HL-60 (cell line): Measurements from ENCODE around the gene DNAI7.

ENCODE experiments used
- DNase-seq, 2 experiments: peaks; one replicate each; pipeline ENCODE4 v3.0.0-alpha.2; 2010 to 2020; ENCODE audit warnings: low read depth in 1 of 2, low spot score in 1 of 2
- H3K27ac ChIP-seq: fragments of 250-450 bp; sonication (Bioruptor Pico); replicated peaks from 2 replicates; pipeline ENCODE4 v1.5.1; 2020; ENCODE audit warnings: mild to moderate bottlenecking, moderate library complexity
- H3K27me3 ChIP-seq: fragments of 250-450 bp; sonication (Bioruptor Pico); 2 replicates; pipeline ENCODE4 v1.5.1; 2021; ENCODE audit warnings: mild to moderate bottlenecking, moderate library complexity; ENCODE audit not compliant: insufficient read depth, poor library complexity, severe bottlenecking
- H3K4me3 ChIP-seq: replicated peaks from 2 replicates; pipeline ENCODE4 v1.5.1; 2011; ENCODE audit warnings: mild to moderate bottlenecking, control low read depth, low read length; ENCODE audit not compliant: insufficient read depth
- GABPA ChIP-seq: IDR thresholded peaks from 2 replicates; pipeline ENCODE4 v1.6.1; 2012; ENCODE audit warnings: low read depth
- POLR2AphosphoS5 ChIP-seq: IDR thresholded peaks from 2 replicates; pipeline ENCODE4 v1.6.1; 2012; ENCODE audit warnings: low read depth
- SPI1 ChIP-seq: IDR thresholded peaks from 2 replicates; pipeline ENCODE4 v1.6.1; 2012; ENCODE audit warnings: low read depth, mild to moderate bottlenecking, borderline replicate concordance
- TF ChIP-seq, protein P1 (sequence below): IDR thresholded peaks from 2 replicates; pipeline ENCODE4 v1.6.1; 2012; ENCODE audit warnings: low read depth; ENCODE audit not compliant: insufficient replicate concordance
- TF ChIP-seq, protein P2 (sequence below): IDR thresholded peaks from one replicate; pipeline ENCODE4 v1.5.1; 2011; ENCODE audit warnings: low read length, control low read depth, inconsistent platforms; ENCODE audit not compliant: insufficient read depth

DNAI7 gene

GRCh38 chr12:25123126-25123525 lies 71.8 kb downstream of the DNAI7 start:
- H3K27me3 ChIP-seq, result no peaks in the 10 kb centered on the region
- no peak overlapping the region for H3K4me3 ChIP-seq
- no peak overlapping the region for H3K27ac ChIP-seq
- no peak for DNase-seq
- no peak for TF ChIP-seq POLR2AphosphoS5
- TF ChIP-seq, protein P1, sequence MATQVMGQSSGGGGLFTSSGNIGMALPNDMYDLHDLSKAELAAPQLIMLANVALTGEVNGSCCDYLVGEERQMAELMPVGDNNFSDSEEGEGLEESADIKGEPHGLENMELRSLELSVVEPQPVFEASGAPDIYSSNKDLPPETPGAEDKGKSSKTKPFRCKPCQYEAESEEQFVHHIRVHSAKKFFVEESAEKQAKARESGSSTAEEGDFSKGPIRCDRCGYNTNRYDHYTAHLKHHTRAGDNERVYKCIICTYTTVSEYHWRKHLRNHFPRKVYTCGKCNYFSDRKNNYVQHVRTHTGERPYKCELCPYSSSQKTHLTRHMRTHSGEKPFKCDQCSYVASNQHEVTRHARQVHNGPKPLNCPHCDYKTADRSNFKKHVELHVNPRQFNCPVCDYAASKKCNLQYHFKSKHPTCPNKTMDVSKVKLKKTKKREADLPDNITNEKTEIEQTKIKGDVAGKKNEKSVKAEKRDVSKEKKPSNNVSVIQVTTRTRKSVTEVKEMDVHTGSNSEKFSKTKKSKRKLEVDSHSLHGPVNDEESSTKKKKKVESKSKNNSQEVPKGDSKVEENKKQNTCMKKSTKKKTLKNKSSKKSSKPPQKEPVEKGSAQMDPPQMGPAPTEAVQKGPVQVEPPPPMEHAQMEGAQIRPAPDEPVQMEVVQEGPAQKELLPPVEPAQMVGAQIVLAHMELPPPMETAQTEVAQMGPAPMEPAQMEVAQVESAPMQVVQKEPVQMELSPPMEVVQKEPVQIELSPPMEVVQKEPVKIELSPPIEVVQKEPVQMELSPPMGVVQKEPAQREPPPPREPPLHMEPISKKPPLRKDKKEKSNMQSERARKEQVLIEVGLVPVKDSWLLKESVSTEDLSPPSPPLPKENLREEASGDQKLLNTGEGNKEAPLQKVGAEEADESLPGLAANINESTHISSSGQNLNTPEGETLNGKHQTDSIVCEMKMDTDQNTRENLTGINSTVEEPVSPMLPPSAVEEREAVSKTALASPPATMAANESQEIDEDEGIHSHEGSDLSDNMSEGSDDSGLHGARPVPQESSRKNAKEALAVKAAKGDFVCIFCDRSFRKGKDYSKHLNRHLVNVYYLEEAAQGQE, result no peak
- no peak for TF ChIP-seq SPI1
- TF ChIP-seq, protein P2, sequence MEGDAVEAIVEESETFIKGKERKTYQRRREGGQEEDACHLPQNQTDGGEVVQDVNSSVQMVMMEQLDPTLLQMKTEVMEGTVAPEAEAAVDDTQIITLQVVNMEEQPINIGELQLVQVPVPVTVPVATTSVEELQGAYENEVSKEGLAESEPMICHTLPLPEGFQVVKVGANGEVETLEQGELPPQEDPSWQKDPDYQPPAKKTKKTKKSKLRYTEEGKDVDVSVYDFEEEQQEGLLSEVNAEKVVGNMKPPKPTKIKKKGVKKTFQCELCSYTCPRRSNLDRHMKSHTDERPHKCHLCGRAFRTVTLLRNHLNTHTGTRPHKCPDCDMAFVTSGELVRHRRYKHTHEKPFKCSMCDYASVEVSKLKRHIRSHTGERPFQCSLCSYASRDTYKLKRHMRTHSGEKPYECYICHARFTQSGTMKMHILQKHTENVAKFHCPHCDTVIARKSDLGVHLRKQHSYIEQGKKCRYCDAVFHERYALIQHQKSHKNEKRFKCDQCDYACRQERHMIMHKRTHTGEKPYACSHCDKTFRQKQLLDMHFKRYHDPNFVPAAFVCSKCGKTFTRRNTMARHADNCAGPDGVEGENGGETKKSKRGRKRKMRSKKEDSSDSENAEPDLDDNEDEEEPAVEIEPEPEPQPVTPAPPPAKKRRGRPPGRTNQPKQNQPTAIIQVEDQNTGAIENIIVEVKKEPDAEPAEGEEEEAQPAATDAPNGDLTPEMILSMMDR, result no peak
- no peak for TF ChIP-seq GABPA

DNA sequence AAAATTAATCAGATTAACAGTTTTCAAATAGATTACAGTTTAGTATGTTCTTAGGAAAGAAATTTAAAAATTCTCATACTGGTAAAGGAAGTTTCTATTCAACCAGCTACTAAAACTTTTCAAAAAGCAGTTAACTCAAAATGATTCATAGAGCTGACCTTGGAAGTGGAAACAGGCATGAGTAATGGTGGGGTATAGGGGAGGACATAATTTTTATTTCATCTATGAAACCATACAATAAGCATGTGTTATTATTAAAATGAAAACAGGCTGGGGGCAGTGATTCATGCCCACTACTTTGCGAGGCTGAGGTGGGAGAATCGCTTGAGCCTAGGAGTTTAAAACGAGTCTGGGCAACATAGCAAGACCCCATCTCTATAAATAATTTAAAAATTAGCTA lies 73.0 kb downstream of the DNAI7 start:
- TF ChIP-seq, protein P1, result no peak
- TF ChIP-seq POLR2AphosphoS5 (no peak), GABPA (no peak), SPI1 (no peak)
- TF ChIP-seq, protein P2, result no peak
- no peak for DNase-seq
- H3K4me3 ChIP-seq, result no peak overlapping the region
- H3K27ac ChIP-seq, result no peak overlapping the region
- H3K27me3 ChIP-seq, result no peaks in the 10 kb centered on the region

DNA sequence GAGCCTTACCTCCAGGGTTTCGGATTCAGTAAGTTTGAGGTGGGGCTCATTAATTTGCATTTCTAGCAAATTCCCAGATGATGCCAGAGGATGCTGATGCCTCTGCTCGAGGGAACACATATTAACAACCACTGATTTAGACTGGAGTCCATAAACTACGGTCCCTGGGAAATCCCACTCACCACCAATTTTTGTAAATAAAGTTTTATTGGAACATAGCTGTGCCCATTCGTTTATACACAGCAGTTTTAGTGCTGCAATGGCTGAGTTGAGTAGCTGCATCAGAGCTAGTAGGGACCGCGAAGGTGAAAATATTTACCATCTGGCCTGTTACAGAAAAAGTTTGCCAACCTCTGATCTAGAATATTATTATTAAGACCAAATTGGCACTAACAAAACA lies 73.8 kb downstream of the DNAI7 start:
- H3K4me3 ChIP-seq, result no peak overlapping the region
- H3K27ac ChIP-seq, result no peak overlapping the region
- no peaks in the 10 kb centered on the region for H3K27me3 ChIP-seq
- TF ChIP-seq, protein P1, result no peak
- TF ChIP-seq POLR2AphosphoS5 (no peak), GABPA (no peak), SPI1 (no peak)
- TF ChIP-seq, protein P2, result no peak
- DNase-seq, result no peak
